ENCODE measurements around the gene INSIG2.
"Not testable (repeated sequence)": the region's sequence is repeated elsewhere in the genome, so short reads cannot be mapped to it uniquely, and the experiment has no call there.

Gene INSIG2

DNA sequence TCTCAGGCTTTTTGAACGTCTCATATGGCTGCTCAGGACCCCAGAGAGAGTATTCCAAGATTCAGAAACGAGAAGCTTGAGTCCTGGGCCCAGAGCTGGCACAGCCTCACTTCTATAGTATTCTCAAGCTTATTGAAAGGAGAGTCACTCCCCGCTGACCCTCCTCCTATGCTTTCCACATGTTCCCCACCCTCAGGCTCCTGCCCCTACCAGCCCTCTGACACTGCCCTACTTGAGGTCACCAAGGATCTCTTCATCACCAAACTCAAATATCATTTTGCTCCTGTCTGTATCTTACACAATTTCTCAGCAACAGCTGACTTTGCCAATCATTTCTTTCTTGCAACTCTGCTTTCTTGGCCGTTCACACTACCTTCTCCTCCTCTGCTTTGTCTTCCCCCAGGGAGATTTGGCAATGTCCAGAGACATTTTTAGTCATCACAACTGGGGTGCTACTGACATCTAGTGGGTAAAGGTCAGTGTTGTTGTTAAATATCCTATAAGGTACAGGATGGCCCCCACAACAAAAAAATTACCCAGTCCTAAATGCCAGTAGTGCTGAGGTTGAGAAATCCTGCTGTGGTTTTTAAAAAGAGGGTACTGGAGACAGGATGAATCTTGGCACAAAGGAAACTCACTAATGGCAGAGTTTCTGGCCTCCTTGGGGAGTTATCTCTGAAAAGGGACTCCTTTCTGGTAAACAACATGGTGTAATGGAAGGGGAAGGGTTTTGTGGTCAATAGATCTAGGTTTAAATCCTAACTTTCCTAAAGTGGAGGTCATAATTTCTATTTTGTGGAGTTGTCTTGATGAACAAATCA, 26.9 kb upstream of the INSIG2 start:
- no peak for DNase-seq

DNA sequence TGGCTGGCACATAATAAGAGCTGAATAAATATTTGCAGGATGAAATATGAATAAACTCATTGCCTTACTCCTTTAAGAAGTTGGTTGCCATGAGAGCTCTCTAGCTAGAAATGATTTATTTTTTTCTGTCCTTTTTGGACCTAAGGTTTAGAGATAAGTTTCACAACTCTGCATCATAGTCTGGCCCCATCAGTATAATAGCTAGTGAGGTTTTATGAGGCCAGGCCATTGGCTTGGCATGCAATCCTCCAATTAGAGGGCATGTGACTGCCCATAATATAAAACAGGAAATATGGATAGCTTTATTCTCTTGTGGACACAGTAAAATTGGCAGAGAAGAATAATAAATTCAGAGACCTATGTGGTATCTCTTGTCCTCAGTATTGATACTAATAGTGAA, 26.2 kb upstream of the INSIG2 start:
- no peak for DNase-seq

DNA sequence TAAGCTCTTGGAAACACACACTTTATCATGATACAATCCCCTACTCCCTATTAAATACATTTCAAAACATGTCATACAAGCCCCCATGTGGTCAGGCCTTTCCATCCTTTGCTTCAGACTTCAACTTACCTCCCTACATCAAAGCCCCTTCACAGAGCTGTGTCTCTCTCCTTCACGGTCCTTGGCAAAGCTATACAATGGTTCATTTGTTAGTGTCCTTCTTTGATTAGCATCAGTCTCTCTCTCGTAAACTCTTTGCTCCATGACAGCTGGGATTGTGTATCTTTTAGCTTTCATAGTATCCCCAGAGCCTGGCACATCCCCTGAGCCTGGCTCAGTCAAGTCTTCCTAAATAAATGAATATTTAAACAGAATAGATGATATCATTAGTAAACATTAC, 25.6 kb upstream of the INSIG2 start:
- no peak for DNase-seq

DNA sequence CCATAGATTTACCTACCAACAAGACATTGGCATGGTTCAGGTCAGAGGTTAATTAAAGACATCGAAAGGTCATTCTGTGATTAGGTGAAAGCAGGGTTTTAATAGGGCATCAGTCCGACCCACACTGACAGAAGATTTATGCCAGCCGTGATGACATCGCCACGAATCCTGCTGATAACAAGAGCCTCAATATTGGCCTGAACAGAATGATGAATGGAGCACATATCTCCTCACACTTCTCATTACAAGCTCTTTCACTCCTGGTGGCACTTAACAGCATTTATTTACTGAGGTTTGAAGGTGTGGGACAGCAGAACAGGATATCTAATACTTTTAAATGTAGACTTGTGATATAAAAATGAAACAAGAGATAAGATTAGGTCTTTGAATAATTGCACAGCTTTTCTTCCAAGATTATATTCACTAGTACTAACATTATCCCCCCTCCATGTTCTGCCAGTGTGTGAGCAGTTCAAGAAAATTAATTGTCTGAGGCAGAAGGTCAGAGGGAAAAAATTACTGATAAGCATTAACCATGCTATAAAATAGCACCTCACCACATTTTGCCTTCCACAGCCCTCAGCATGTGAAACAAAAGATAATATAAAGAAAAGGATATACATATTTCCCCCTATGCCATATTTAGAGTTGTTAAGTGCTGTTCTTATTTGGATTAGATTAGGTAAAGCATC, 23.1 kb upstream of the INSIG2 start:
- no peak for DNase-seq

DNA sequence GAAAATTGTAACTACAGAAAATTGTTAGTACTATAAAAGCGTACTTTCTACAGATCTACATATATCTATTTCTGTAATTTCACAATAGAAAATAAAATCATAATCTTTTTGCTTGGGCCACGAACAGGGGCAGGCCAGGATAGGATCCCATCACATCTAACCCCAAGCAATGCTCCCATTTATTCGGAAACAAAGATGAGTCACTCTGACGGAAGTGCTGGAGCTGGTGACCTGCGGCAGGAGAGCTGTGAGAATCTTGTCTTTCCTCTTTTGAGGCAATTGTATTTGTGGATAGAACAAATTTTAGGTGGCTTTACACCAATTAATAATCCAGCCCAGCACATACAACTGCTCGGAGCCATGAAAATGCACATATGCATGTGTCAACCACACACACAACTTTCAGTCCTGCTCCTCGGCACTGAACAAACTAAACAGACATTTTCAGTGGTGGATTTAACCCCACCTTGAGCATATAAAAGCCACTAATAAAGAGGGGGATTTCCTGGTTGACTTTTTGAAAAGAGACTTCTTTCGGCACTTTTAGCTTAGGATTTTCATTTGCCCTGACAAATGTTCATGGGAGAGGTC, 22.3 kb upstream of the INSIG2 start:
- no peak for DNase-seq

DNA sequence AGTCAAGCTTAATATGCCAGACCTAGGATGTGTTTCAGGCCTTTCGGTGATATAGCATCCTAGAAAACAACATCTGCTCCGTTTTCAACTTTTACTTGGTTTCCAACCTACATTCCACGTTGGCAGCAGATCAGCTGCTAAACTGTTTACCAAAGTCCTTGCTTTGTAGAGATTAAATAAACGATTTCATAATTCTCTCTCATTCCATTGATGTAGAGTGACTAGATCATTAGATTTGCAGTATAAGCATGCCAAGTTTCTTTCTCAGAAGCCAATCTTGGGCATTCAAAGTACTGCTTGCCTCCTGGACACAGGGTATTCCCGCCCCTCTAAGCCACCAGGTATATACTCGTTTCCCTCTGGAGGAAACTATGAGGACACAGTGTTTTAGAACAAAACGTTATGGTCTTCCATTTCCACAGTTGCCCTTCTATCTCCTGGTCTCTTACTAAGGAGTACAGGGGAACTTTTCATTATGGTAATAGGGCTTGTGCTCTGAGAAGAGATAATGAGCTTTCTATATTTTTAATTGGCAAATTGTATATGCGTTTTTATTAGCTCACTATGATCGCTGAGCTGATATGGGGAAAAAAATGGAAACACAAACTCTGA, 10.5 kb upstream of the INSIG2 start:
- no peak for DNase-seq

DNA sequence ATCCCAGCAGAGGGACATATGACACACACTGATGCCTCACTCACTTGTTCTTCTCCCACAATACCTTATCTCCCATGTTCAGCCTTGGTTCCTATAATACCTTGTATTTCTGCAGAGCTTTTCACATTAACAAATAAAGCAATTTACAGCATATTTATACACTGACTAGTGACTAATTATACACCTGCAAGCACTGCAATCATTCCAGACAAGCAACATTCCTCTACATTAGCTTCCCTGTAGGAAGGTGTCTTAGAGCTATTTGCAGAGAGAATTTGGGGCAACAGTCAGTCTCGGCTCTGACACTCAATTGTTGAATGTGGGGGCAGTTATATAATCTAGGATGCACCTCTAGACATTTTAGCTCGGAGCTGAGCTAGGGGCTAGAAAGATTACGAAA, 9.5 kb upstream of the INSIG2 start:
- no peak for DNase-seq

DNA sequence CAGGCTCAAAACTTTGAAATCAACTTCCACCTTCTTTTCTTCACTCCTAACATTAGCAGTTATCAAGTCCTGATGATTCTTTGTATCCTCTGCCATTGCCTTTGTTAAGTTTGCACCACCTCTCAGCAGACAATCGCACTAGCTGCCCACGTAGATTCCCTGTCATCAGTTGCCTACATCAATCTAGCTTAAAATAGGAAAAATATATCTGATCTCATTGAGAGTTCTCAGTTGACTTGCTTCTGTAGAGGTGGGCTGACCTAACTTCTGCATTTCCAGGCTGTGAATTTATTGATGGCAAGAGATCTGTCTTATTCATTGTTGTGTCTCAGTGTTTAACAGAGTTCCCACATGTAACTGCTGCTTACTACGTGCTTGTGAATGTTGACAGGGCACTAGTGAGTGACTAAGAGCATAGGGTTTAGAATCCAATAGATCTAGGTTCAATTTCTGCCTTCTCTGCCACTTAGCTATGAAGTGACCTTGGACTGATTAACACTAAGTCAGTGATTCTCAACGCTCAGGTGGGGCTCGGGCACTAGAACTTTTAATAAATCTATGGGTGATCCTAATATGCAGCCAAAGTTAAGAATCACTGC, 3.7 kb upstream of the INSIG2 start:
- DNase-seq = no peak

DNA sequence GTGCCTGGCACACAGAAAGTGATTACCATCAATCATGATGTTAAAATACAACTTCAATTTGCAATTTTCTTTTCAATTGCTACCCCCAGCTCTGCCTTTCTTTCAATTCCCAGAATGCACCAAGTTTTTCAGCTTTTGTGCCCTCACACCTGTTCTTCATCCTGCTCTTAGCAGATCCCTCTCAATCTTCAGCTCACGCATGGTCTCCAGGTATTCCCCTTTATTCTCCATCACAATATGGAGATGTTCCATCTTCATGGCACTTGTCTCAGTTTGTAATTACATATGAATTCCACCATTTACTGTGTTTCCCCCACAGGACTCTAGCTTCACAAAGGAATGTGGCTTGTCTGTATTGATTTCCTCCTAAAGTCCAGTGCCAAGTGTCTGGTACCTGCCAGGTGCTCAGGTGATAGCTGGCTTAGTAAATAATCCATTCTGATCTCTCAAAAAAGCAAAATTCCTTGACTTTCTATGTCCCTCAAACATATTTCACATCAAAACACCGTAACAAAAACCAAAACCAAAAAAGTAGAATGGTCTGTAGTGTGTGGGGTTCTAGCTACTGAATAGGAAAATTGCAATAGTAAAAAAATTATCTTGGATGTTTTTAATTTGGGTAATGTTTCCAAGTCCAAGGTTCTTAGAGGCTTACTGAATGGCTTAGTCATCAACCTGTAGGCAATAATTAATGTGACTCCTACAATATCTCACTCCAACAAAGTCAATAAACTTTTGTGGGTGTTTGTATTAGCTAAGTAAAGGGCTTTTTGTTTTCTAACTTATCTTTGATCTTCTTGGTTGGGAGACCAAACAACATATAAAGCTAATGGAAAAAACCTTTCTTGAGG, 2.9 kb upstream of the INSIG2 start:
- no peak for DNase-seq

DNA sequence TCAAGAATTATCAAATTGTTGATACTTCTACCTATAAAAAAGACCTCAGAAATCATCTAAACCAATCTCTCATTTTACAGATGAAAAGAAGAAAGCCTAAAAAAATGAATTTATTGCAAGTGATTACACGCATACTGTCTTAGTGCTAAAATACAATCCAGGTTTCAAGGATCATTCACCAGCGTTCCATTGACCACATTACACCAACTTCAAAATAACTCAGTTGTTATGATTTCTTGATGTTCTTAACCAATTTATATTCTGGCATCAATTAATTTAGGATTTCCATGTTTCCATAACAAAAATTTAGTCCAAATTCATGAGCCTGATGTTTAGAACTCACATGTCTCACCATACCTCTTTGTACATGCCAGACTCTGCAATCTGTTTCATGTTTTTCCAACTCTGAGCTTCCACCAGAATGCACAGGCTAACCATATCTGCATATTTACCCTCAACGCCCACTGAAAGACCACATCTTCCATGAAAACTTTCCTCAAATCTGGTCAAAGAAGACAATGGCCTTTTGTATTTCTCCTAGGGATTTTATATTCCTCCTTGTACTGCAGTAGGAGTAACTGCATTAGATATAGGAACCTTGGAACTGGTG, 2.1 kb upstream of the INSIG2 start:
- no peak for DNase-seq

DNA sequence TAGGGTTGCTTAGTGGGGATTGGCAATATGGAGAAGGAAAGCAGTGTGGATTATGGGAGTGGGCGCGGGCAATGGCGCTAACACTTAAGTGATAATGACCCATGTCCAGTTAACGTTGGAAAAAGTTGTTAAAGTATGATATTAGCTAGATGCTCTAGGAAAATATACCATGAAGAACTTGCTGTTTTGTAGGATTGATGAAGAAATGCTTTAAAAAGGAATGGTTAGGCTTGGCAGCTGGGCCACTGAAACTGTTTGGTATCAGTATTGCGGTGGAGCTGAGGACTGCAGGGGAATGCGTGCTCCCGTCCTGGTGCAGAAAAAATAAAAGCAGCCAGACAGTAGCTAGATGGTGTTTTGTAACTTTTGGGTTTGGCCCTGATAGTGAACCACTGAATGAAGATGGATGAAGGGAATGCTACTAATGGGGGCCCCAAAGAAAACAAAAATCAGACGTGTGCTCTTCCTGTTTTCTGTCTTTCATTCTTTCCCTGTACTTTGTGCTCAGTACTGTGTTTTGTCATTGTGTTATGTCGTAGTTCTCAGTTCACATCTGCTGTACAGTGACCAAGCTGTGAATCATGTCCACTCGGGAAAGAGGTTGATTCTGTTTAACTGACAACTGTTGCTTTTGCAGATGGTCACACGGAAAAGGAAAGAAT, 999 bp downstream of the INSIG2 start:
- peak; percentile 15 for DNase-seq

DNA sequence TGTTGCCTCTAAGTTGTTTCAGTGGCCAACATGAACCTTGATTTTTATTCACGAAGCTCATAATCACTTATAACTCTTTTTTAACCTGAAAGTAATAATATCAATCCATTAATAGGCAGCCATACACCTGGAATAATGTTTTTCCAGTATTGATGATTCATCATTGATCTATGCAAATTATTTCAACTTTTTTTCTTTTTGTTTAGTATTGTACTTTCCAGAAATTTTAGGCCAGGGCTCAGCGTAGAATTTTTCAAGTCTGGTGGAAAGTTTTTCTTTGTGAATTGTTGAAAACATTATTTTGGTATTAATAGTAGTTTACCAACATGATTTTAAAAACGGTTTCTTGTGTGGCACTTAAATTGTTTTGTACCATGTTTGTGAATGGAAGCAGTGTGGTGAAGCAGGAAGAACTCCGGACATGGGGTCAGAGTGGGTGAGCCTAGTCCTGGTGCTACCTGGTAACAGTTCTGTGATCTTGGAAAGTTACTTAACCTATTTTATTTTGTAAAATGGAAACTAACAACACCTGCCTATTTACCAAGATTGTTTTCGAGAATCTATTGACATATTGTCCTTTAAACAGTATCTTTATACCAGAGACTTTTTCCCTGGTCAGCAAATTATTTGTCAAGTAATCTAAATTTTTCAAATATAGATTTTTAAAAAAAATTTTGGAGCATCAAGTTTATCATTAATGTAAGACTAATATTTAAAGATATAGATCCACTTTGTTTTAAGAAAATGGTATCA, 2.3 kb downstream of the INSIG2 start:
- no peak for DNase-seq

DNA sequence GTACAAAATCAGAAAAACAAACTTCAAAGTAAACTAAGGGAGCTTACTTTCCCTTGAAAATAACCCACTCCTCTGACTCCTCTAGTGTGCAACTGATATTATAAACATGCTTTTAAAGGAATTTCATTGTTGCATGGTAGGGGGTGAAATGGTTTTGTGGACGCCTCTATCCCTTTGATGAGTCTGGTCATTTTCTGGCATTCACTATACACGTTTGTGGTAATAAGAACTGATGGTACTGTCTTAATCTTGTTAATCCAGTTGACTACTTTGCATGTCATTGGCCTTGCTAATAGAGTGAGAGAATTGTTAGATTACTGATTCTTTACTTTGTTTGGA, 2.8 kb downstream of the INSIG2 start:
- no peak for DNase-seq

DNA sequence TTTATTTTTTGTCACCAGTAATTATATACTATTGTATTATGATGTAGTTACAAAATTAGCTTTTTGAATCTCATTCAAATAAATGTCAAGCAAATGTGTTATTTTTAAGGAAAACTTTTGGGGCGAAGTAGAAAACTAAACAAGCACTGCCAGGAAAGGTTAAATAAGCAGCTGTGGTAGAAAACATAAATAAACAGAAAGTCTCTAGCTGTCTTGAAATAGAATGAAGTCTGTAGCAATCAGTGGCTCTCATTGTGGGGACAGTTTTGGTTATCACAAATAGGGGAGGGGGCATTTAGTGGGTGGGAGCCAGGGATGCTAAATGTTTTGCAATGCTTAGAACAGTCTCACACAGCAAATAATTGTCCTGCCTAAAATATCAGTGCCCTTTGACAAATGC, 3.4 kb downstream of the INSIG2 start:
- DNase-seq = no peak

DNA sequence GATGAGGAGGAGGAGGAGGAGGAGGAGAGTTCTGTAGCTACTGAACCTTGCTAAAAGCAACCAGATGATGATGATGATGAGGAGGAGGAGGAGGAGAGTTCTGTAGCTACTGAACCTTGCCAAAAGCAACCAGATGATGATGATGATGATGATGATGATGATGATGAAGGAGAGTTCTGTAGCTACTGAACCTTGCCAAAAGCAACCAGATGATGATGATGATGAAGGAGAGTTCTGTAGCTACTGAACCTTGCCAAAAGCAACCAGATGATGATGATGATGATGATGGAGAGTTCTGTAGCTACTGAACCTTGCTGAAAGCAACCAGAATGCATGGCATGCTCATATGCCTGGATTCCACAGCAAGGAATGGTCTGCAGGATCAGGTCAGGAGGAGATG, 5.8 kb downstream of the INSIG2 start:
- DNase-seq = not testable (repeated sequence)

DNA sequence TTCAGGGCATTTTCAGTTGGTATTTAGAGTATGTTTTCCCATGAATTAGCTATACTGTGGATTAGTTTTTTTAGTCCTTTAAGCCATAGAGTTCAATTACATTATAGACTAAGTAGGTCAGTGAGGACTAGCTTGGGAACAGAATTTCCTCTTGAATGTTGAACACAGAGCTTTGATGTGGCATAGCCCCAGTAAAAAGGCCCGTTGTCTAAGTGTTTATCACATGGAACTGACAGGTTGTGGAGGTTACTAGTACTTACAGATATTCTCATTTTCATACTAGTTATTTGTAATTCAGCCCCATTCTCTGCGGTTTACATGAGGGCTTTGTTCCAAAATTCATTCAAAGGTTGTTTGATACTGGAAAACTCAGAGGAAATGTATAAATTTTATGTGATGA, 6.2 kb downstream of the INSIG2 start:
- no peak for DNase-seq

DNA sequence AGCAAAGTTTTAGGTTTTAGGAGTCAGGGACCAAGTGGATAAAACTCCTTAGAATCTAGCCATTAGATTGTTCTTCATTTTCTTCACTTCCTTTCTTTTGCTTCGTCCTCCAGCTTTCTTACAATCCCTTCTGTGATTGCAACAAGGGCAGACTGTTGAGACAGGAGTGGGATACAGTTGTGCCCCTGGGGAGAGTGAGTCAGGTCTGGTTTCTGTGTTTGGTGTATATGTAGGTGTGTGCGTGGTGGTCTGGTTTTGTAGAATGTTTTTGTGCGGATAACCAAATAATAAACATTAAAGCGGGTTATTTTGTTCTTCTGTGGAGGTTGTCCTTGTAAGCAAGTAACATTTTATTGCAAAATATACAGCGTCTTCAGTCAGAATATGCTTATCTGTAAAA, 7.3 kb downstream of the INSIG2 start:
- no peak for DNase-seq

DNA sequence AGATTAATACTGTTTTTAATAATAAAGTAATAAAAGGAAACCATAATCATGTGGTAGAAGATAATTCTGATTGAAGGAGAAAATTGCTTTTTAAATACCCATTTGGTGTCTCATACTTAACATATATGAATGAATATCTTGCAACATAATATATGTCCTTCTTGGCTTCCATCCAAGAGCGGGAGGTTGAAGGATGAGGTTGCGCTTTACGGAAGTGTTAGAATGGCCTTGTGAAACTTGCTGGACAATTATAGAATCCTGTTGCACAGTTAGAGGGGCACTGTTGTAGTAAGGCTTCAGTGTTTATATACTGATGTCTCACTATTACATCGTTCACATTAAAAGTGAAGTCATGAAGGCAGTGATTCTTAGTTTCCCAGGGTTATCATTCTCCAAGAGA, 9.4 kb downstream of the INSIG2 start:
- DNase-seq = no peak

DNA sequence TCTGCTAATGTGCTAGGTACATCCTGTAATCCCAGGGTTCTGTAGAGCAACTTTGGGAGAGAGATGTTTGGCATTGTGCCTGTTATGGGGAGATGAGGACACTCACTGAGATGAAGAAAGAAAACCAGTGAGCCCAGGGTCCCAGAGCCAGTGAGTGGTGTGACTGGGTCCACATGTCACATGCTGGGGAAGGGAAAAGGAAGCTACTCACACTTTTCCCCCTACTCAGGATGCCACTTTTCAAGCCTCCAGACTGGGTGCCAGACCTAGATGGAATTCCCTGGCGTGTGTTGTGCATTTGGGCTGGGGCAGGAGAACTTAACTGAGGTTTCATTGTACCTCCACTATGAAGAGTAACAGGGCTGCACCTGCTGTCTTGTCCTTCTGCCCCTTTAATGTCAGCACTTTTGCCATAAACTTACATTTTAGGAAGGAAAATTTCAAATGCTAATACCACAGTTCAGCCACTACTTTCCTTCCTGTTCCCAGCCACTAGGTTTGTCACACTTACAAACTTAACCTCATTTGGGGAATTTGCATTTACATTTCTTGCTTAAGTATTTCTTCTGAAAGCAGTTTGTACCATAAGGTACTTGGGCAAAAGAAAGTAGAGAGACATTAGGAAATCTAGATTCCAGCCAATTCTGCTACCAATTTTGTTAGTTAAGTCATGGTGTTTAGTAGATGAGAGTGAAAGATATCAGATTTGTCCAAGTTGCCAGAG, 10.2 kb downstream of the INSIG2 start:
- DNase-seq = no peak

DNA sequence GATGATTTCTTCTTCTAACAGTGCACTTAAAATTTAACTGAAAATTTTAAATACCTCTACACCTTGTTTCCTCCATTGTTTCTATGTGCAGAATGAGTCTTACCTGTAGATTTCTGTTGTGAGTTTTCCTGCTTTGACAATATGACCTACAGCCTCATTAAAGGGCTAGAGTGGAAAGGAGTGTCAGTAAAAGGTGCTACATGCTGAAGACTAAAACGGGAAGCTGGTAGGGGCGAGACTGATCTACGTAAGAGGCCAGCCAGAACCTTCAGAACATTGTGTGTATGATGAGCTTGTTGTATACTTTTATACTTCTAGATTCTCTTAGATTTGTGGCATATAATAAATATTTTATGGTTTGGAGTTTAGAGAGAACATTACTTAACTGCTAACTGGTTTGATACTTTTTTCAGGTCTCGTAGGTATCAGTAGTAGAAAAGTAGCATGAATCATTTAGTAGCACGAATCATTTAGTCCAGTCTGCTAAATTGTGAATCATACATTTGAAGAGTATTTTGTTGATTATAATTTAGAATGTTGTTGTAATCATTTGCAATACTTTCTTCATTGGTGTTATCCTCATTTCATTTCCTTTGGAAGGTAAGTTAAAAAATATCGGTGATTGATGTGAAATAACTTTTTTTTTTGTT, 14.3 kb downstream of the INSIG2 start:
- no peak for DNase-seq
